ENCODE measurements around the gene CAPN14.
"Not testable (repeated sequence)": the region's sequence is repeated elsewhere in the genome, so short reads cannot be mapped to it uniquely, and the experiment has no call there.

The CAPN14 gene

DNA sequence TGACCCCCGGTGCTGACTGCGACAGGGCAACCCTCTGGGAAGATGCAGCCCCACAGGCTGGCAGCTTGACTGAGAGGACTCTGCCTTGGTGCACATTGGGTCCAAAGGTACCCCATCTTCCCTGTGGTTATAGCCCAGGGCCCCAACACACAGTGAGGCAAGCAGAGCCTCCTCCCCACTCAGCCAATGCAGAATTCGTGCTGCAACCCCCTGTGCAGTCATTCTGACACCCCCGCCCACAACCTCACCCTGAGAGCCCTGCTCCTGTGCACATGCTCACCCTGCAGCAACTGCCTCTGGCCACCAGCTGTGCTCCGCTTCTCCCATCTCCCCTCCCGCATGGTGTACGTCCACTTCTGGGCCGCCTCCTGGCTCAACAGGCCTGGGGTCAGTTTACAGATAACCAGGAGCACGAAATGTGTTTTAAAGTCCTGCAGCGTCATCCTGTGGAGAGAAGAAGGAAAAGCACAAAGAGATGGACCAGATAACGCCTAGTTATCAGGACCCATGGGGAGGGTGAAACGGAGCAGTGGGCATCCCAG is 24.4 kb downstream of the CAPN14 start:
- no peak for DNase-seq

GRCh38 chr2:31192396-31192795 is 24.9 kb downstream of the CAPN14 start:
- no peak for DNase-seq

DNA sequence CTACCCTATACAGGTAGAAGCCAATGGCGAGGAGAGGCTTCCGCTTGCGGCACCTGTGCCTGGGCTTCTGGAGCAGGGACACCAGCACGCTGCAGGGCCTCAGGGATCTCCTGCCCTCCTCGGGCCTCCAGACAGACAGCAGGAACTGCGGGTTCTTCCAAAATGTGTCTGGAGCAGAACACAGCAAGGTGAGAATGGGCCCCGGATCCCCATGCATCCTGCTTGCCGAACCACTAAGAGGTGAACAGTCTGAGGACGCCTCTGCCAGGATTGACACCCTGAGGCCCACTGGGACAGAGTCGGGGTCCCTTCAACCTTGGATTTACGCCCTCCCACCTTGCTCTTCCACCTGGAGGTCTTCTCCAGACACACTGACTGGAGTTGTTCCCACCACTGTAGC is 25.4 kb downstream of the CAPN14 start:
- DNase-seq, result no peak

DNA sequence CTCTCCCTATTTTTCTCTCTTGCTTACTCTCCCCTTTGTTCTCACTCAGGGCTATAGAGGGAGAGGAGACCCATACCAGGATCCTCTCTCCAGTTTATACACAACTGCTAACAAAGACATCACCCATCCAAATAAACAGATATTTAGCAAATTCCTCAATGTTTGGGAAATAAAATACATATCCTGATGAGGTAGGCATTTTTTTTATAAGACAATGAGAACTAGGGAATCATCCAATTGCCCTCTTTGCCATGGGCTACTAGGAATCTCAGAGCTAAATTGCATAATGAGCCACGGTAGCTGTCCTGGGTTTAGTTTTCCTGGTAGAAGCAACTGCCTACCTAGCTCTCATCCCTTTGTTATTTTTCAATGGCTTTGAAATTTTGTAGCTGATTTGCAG is 27.1 kb downstream of the CAPN14 start:
- DNase-seq, result no peak

DNA sequence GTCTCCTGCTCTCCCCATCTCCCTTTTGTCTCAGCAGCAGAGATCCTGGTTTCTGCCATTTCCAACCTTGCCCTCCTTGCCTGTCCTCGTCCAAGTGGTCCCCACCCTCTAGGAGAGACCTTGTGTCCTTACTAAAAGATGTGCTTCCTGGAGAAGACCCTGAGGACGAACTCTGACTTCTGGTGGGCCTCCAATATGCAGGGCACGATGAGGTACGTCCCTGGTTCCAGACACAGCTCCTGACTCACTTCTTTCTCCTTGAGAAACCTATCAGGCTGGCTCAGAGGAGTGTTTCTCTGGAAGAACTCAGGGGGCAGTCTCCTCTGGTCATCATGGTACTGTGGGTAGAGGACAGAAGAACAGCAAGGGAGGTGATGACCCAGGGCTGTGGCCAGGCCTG is 28.2 kb downstream of the CAPN14 start:
- no peak for DNase-seq

DNA sequence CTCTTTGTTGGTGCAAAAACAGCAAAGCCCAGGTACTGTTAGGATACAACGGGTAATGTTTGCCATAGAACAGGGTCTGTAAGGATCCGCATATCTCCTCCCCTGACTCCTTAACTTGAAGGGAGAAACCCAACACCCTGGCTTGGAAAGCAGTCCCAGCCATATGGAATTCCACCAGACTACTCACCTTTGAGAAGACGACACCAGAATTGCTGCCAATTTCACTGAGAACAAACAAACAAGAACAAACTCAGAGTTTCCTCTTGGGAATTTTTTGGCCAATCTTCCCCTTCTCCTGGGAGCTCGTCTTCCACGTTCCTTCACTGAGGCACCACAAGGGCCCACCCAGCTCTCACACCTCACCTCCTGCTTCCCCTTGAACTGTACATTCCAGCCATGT is 29.2 kb downstream of the CAPN14 start:
- no peak for DNase-seq

DNA sequence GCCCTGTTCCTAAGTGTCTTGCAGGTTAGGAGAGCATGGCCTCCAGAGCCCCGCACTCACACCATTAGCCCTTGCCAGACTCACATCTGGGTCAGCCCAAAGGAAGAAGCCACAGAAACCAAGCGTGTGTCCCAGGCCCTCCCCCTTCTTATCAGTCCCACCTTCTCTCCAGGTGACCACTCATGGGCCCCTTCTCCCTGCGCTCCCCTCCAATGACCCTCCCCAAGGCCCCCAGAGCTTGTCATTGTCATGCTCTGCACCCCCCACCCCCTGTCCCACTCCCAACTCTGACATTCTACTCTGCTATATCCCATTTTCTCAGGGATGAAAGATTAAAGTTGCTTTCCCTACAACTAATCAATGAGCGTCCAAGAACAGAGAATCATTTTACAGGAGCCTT is 30.1 kb downstream of the CAPN14 start:
- DNase-seq, result no peak

DNA sequence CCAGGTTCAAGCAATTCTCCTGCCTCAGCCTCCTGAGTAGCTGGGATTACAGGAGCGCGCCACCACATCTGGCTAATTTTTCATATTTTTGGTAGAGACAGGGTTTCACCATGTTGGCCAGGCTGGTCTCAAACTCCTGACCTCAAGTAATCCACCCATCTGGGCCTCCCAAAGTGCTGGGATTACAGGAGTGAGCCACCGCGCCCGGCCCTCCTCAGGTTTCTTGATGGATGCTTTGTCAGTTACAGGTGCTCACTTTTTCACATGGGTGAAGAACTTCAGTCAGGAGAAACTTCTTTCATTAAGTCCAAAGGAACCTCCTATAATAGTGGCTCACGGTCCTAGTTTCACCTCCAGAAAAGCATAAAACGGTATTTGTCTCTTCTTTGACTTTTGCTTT is 33.3 kb downstream of the CAPN14 start:
- DNase-seq, result not testable (repeated sequence)

DNA sequence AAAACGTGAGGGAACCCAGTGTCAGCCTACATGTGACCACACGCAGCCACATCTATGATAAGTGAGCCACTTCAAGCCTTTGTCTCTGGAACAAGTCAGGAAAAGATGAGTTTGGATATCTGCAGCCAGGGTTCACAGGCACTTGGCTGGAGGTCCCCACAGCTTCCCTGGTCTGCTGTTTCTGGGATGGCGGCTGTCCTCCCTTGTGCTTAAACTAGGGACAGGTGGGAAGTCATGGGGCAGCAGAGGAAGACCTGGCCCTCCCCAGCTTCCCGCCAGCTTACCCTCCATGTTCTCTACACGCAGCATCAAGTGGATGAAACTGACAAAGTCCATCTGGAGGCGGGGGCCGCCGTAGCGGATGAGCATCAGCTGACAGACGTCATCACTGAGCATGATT is 40.6 kb downstream of the CAPN14 start:
- no peak for DNase-seq

GRCh38 chr2:31171142-31171541 is 46.2 kb downstream of the CAPN14 start:
- no peak for DNase-seq

DNA sequence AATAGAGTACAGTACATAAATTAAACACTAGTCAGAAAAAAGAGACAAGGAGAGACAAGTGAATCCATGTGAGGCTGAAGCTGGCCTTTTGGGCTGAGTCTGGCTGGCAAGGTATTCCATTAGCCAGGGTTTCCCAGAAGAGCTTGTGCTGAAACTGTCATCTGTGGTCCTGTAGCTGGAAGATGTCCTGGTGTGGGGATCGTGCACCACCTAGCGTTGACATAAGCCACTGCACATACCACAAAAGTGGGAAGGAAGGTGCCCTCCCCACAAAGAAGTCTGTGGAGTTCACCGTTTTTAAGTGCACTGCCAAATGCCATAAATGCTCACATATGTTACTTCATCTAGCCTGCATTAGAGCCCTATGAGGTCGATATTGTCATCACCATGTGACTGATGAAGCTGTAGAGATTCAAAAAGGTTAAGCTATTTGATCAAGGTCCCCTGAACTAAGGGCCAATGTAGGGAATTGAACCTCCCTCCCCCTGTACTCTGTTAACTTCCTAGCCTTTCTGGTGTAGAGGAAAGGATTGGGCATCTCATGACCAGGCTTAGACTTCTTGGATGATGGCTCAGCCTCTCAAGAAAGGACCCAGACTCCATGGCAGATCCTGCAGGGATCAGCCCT is 47.1 kb downstream of the CAPN14 start:
- DNase-seq, result peak in 2 of 5 donors; percentile 16 to 55

- DNase-seq, result no peak
These were observed 49.0 kb downstream of the CAPN14 start for GRCh38 chr2:31168291-31168690.

DNA sequence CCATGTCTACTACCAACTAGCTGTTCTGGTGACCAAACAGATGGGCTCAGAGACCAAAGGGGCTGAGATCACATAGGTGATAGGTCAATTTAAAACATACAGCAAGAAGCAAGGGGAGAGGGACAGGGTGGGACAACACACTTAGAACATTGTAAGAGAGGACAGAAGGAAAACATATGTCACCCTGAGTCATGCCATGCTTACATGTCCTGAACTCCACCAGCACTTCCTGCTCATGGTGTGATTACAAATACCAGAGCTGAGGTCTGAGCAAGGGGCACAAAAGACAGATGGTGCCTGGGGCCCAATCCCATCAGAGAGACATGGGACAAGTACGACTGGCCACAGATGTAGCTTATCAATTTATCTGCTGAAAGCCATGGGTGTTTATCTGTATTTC is 50.4 kb downstream of the CAPN14 start:
- DNase-seq, result no peak

DNA sequence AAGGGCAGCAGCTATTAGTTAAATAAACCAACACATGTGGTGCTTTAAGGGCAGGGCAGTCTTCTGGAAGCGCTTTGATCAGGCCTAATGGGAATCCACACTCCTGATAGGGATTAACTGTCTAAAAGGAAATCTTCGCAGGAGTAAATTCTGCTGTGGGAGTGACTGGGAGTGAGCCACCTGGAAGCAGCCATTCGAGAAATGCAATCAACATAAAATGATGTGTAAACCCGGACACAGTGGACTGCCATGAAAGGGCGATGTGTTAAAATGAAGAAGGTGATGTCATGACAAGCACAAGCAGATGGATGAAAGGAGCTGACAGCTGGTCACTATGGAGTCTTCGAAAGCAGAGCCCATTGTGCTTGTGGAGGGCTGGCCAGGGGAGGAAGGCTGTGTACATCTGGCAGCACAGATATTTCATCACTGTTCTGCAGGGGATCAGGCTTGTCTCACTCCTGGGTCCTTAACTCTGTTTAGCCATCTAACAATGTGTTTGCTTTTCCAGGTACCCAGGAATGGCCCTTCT is 54.2 kb downstream of the CAPN14 start:
- DNase-seq, result no peak

DNA sequence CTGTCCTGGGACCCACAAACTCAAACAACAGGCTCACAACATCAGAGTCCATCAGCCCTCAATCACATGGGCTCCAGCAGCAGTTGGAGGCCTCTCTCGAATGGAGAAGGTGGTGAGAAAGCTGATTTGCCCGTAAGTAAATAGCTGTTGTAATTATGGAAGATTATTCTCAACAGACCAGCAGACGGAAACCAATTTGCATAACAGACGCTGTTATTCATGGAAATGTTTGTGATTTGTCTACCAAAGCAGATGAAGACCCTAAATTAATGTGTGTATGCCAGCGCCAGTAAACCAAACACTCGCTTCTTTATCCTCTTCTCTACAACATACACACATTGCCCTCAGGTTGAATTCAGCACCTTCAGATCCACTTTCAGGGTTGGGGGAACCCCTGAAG is 55.7 kb downstream of the CAPN14 start:
- DNase-seq, result no peak

- no peak for DNase-seq
These were observed 65.8 kb downstream of the CAPN14 start for GRCh38 chr2:31151501-31151900.

DNA sequence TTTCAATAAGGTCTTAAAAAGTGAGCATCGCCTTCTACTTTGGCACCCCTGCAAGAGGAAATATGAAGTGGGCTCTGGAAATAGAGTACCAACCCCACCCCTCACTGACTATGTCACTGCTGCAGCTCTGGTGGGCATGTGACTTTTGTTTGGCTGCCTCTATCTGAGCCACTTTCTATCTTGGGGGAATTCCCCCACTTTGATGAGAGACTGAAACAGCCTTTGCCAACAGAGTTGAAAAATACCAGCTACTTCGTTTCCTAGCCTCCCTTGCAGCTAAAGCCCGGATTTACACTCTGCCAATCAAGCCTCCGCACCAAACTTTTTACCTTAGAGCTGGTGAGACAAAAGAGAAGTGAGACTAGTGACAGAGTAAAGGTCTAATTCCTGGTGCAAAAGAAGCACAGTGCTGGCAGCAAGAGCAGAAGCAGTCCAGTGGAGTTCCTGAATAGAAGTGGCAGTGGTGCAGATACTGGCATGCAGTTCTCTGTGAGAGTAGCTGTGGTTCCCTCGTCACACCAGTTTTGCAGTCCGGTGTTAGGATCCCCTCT is 67.1 kb downstream of the CAPN14 start:
- DNase-seq, result no peak

GRCh38 chr2:31148514-31148913 is 68.8 kb downstream of the CAPN14 start:
- no peak for DNase-seq

DNA sequence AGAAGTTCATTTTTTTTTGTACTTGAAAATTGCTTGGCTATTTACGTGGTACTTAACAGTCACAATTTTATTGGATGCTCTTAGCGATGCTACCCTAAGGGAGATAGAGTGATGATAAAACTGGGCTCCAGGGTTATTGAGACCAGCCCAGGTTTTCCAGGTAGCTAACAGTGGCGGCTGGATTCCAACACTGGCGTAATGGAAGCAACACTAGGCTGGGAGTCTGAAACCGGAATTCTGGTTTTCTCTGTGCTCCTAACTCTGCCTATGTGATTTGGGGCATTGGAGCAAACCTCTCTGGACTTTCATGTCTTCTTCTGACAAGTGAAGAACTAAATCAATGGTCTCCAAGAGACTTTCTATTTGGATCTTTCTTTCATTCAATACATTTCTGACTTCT is 69.7 kb downstream of the CAPN14 start:
- DNase-seq, result no peak

DNA sequence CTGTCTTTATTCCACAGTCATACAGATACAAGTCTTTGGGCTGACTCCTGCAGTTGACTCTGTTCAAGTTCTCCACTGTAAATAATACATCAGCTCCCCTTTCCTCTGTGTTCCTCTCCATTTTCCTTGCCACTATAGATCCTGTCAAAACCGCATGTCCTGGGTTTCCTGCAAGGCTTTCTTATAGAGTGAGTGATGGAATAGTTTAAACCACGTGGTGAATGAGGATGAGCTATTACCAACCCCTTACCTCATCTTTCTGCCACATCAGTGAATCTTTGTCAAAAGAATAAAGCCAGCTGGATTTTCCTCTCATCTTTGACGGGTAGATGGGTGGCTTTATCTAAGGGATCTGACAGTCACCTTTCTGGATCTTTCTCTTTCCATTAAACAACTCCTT is 75.2 kb downstream of the CAPN14 start:
- no peak for DNase-seq

DNA sequence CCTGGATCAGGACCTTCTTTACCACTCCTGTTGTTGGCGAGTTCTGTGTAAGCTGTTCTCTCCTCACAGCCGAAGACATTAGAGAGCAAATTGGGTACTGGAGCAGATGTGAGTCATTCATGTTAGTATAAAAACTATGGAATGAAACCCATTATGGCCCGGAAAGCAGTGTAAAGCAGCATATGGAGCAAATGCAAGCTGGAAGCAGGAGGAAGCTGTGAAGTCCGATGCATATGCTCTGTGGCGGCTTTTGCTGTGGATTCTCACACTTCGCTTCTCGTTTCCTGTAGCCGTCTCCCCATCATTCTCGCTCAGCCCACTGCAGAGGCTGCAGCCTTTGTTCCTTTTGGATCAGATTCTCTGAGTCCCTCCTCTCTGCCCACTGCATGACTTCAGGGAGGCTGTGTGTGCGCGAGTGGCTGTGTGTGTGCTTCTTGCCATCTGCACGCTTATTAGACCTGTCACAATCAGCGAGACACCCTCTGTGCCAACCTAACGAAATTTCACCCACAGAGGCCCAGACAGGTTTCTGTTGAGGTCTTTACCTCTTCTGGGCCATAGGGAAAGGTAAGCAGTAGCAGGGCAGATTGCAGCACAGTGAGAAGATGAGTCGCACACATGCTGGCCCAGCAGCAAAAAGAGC is 75.8 kb downstream of the CAPN14 start:
- DNase-seq, result no peak

- no peak for DNase-seq
These were observed 77.2 kb downstream of the CAPN14 start for GRCh38 chr2:31140151-31140550.

GRCh38 chr2:31139671-31140070 is 77.6 kb downstream of the CAPN14 start:
- DNase-seq, result no peak
